PFSK-1 (cell line): ENCODE data around the gene NKRF. TPM values are rescaled to one million over a fixed set of nuclear protein-coding genes. Genes with fewer than 3 reads are reported as not detected.
A peak's percentile ranks its signal among the peaks of the same experiment; 100 is the strongest.

Experiments
- FOXP2 ChIP-seq: optimal IDR thresholded peaks from 2 replicates; pipeline ENCODE3; 2011; ENCODE audit warnings: borderline replicate concordance, control low read depth, inconsistent platforms; ENCODE audit not compliant: insufficient read depth; ENCODE audit errors: extremely low read length, extremely low read depth
- POLR2AphosphoS5 ChIP-seq: IDR thresholded peaks from 2 replicates; pipeline ENCODE4 v1.6.1; 2012; ENCODE audit warnings: low read depth, mild to moderate bottlenecking, control low read depth, low read length, moderate library complexity
- REST ChIP-seq, 2 experiments: IDR thresholded peaks; 2 replicates each; pipeline versions ENCODE4 v1.6.1 to v1.8.0; 2011 to 2012; ENCODE audit warnings: low read depth in 2 of 2, low read length in 2 of 2, control low read depth in 1 of 2, inconsistent platforms in 1 of 2, mild to moderate bottlenecking in 1 of 2, moderate library complexity in 1 of 2; ENCODE audit not compliant: insufficient read depth in 1 of 2
- SIN3A ChIP-seq: IDR thresholded peaks from 2 replicates; pipeline ENCODE4 v1.6.1; 2012; ENCODE audit warnings: mild to moderate bottlenecking, low read length, moderate library complexity, borderline replicate concordance; ENCODE audit not compliant: insufficient read depth
- TAF1 ChIP-seq: IDR thresholded peaks from 2 replicates; pipeline ENCODE4 v1.6.1; 2012; ENCODE audit warnings: low read length, control low read depth, borderline replicate concordance; ENCODE audit not compliant: insufficient read depth
- polyA plus RNA-seq: library from polyadenylated mRNA; unstranded; fragments of >200 nt; gene quantifications from one replicate; pipeline ENCODE4 v1.2.1, GENCODE V29; 2012; ENCODE audit warnings: low read depth, missing spikeins; ENCODE audit not compliant: insufficient read length

Gene NKRF
- polyA plus RNA-seq = 12.7 TPM

- peak; percentile 55; the same call in 1 of the 2 replicates for TF ChIP-seq TAF1
- TF ChIP-seq POLR2AphosphoS5 = peak; percentile 92
- no peak for TF ChIP-seq SIN3A
- TF ChIP-seq REST (IDR thresholded peaks at IDR 0.05; ENCODE audit: insufficient read depth in 1 of 2, low read depth in 2 of 2, low read length in 2 of 2) = no peak
- no peak for TF ChIP-seq FOXP2
These were observed at the start of gene NKRF for GRCh38 chrX:119606280-119607017. NKRF (minus strand) TSS chrX:119606424.

DNA sequence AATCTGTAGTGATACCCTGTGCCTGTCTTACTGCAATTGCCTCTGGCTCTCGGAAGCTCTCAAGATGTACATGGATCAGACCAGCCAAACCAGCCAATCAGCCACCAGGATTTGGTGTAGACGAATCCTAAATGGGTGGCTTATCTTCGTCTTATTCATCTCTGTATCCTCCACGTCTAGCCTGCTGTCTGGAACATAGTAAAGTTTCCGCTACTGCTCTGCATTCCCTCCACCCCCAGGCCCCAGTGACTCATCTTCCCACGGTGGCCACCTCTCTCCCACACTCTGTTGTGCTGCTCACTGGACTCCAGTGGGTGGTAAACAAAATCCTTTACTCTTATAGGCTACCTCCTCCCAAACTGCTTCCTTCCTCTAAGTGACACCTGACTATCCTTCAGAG, 48.9 kb upstream of the NKRF start:
- TF ChIP-seq TAF1 (0 out of 2 replicates have a peak, but pooled peaks have one; percentile 12), SIN3A (no peak), REST (IDR thresholded peaks at IDR 0.05; ENCODE audit: insufficient read depth in 1 of 2, low read depth in 2 of 2, low read length in 2 of 2) (no peak), POLR2AphosphoS5 (no peak), FOXP2 (peak; percentile 99)

GRCh38 chrX:119654112-119654531, 47.9 kb upstream of the NKRF start:
- no peak for TF ChIP-seq REST (IDR thresholded peaks at IDR 0.05; ENCODE audit: insufficient read depth in 1 of 2, low read depth in 2 of 2, low read length in 2 of 2)
- no peak for TF ChIP-seq FOXP2
- TF ChIP-seq POLR2AphosphoS5 = no peak
- TF ChIP-seq SIN3A = no peak
- TF ChIP-seq TAF1 = no peak

DNA sequence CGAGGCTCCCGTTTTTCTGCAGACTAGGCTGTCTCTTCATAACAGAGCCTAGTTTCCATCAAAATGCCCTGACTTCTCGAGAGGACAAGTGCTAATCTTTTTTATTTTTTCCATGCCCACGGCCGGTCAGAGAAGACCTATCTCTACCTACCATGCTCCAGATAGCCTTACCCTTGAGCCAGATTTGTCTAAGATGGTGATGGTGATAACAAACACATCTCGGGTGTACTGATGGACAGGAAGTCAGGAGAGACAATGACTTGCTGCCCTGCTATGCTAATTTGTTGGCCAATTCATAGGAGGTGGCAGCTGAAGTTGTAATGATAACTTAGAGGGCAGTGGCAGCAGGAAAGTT, 42.2 kb upstream of the NKRF start:
- TF ChIP-seq TAF1 = no peak
- no peak for TF ChIP-seq FOXP2
- TF ChIP-seq POLR2AphosphoS5 = no peak
- no peak for TF ChIP-seq REST (IDR thresholded peaks at IDR 0.05; ENCODE audit: insufficient read depth in 1 of 2, low read depth in 2 of 2, low read length in 2 of 2)
- no peak for TF ChIP-seq SIN3A
